Loucy (cell line): ENCODE results near the gene COMMD8.
A peak's percentile ranks its signal among the peaks of the same experiment; 100 is the strongest.

Source experiments
- H2AFZ ChIP-seq: fragments of 200-600 bp; sonication (generic); 2 replicates; pipeline ENCODE4 v1.6.0; 2016; ENCODE audit warnings: antibody characterized with exemption, mild to moderate bottlenecking, low read length, moderate library complexity
- H3F3A ChIP-seq: fragments of 200-600 bp; 2 replicates; pipeline ENCODE4 v1.6.0; 2016; ENCODE audit warnings: antibody characterized with exemption, low read depth, mild to moderate bottlenecking
- H3K27me3 ChIP-seq: fragments of 200-600 bp; sonication (generic); 2 replicates; pipeline ENCODE4 v1.6.1; 2014; ENCODE audit warnings: low read length, mild to moderate bottlenecking; ENCODE audit not compliant: insufficient read depth, poor library complexity, severe bottlenecking
- H3K36me3 ChIP-seq: fragments of 200-600 bp; sonication (generic); 2 replicates; pipeline ENCODE4 v1.6.1; 2016; ENCODE audit warnings: low read length; ENCODE audit not compliant: insufficient read depth
- H3K4me1 ChIP-seq: fragments of 200-600 bp; sonication (generic); 2 replicates; pipeline ENCODE4 v1.5.1; 2014; ENCODE audit warnings: low read length, mild to moderate bottlenecking; ENCODE audit not compliant: insufficient read depth, poor library complexity, severe bottlenecking
- H3K4me2 ChIP-seq: fragments of 200-600 bp; sonication (generic); 2 replicates; pipeline ENCODE4 v1.6.0; 2014; ENCODE audit warnings: antibody characterized with exemption, low read length, low read depth, mild to moderate bottlenecking; ENCODE audit not compliant: poor library complexity, severe bottlenecking
- H3K4me3 ChIP-seq: fragments of 200-600 bp; sonication (generic); 2 replicates; pipeline ENCODE4 v1.5.1; 2014; ENCODE audit warnings: low read length, mild to moderate bottlenecking, mixed read lengths; ENCODE audit not compliant: poor library complexity, severe bottlenecking
- H3K79me2 ChIP-seq: fragments of 200-600 bp; sonication (generic); 2 replicates; pipeline ENCODE4 v1.6.1; 2014; ENCODE audit warnings: low read length; ENCODE audit not compliant: insufficient read depth
- H3K9ac ChIP-seq: fragments of 200-600 bp; sonication (generic); 2 replicates; pipeline ENCODE4 v1.6.0; 2014; ENCODE audit warnings: mild to moderate bottlenecking, low read depth, low read length, moderate library complexity; ENCODE audit not compliant: poor library complexity, severe bottlenecking
- H3K9me2 ChIP-seq: fragments of 200-600 bp; sonication (generic); replicated peaks from 2 replicates; pipeline ENCODE4 v1.6.1; 2016; ENCODE audit warnings: low read depth, low read length, mixed read lengths
- H3K9me3 ChIP-seq: fragments of 200-600 bp; sonication (generic); 2 replicates; pipeline ENCODE4 v1.6.1; 2014; ENCODE audit warnings: mild to moderate bottlenecking, antibody characterized with exemption, low read length, low read depth; ENCODE audit not compliant: insufficient read depth
- H4K20me1 ChIP-seq: fragments of 200-600 bp; sonication (generic); 2 replicates; pipeline ENCODE4 v1.6.0; 2014; ENCODE audit warnings: antibody characterized with exemption, low read length, mild to moderate bottlenecking; ENCODE audit not compliant: insufficient read depth, poor library complexity, severe bottlenecking
- CTCF ChIP-seq: fragments of 200-600 bp; sonication (generic); conservative IDR thresholded peaks from 2 replicates; pipeline ENCODE4 v1.5.1; 2014; ENCODE audit warnings: mild to moderate bottlenecking, antibody characterized with exemption, low read length
- EZH2phosphoT487 ChIP-seq: fragments of 200-600 bp; IDR thresholded peaks from 2 replicates; pipeline ENCODE4 v1.6.1; 2018; ENCODE audit warnings: antibody characterized with exemption, mild to moderate bottlenecking, moderate library complexity, borderline replicate concordance

COMMD8 gene

GRCh38 chr4:47406408-47406807 is 57.1 kb downstream of the COMMD8 start:
- Histone ChIP-seq H3K4me1 (no peaks in the 10 kb centered on the region), H2AFZ (peak overlapping the region; percentile 79; the same call in 1 of the 2 replicates), H3K36me3 (no peaks in the 10 kb centered on the region), H4K20me1 (no peaks in the 10 kb centered on the region), H3F3A (no peaks in the 10 kb centered on the region), H3K4me3 (no peak overlapping the region), H3K4me2 (no peak overlapping the region), H3K79me2 (no peaks in the 10 kb centered on the region), H3K27me3 (no peaks in the 10 kb centered on the region), H3K9me2 (no peaks in the 10 kb centered on the region), H3K9me3 (no peaks in the 10 kb centered on the region), H3K9ac (no peak overlapping the region)
- TF ChIP-seq EZH2phosphoT487 (no peak), CTCF (no peak)
